Kidney (tissue), 14 donors: ENCODE measurements around the gene SCN2B. TPM values are rescaled to one million over a fixed set of nuclear protein-coding genes. Genes with fewer than 3 reads are reported as not detected.

ENCODE experiments used
- DNase-seq, 5 donors: peaks; one replicate each; pipeline ENCODE4 v3.0.0-alpha.2; 2013 to 2020
- FAIRE-seq: peaks from 2 replicates; lab custom pipeline; 2012; peaks lifted over from hg19 to GRCh38; lab: Jason Lieb, UNC
- H3K27ac ChIP-seq, 2 donors: one replicate each; pipeline ENCODE4 v1.7.0; 2013; ENCODE audit warnings: low read depth in 2 of 2, low read length in 2 of 2, inconsistent platforms in 1 of 2
- H3K27me3 ChIP-seq: one replicate; pipeline ENCODE4 v1.7.1; 2013; ENCODE audit warnings: low read length, inconsistent platforms; ENCODE audit not compliant: control insufficient read depth, insufficient read depth
- H3K36me3 ChIP-seq, 3 donors: one replicate each; pipeline versions ENCODE4 v1.7.0 to v1.7.1; 2013; ENCODE audit warnings: low read length in 3 of 3, control low read depth in 1 of 3, inconsistent platforms in 1 of 3; ENCODE audit not compliant: insufficient read depth in 3 of 3, control insufficient read depth in 2 of 3
- H3K4me1 ChIP-seq, 3 donors: one replicate each; pipeline versions ENCODE4 v1.7.0 to v1.7.1; 2013; ENCODE audit warnings: low read length in 3 of 3, inconsistent platforms in 1 of 3, low read depth in 1 of 3; ENCODE audit not compliant: control insufficient read depth in 2 of 3, insufficient read depth in 2 of 3
- H3K4me3 ChIP-seq, 3 donors: one replicate each; pipeline versions ENCODE4 v1.7.0 to v1.8.1; 2013; ENCODE audit warnings: low read length in 3 of 3, control low read depth in 1 of 3, inconsistent platforms in 1 of 3
- H3K9ac ChIP-seq, 3 donors: one replicate each; pipeline versions ENCODE4 v1.7.0 to v1.7.1; 2013; ENCODE audit warnings: low read length in 3 of 3, control low read depth in 1 of 3, inconsistent platforms in 1 of 3
- H3K9me3 ChIP-seq, 3 donors: one replicate each; pipeline versions ENCODE4 v1.7.0 to v1.7.1; 2013; ENCODE audit warnings: low read length in 3 of 3, control low read depth in 1 of 3, inconsistent platforms in 1 of 3; ENCODE audit not compliant: control insufficient read depth in 2 of 3, insufficient read depth in 1 of 3
- CTCF ChIP-seq: IDR thresholded peaks from 3 replicates; pipeline ENCODE4 v1.5.1; 2012; ENCODE audit warnings: mild to moderate bottlenecking, moderate library complexity, borderline replicate concordance; ENCODE audit not compliant: insufficient read depth; ENCODE audit errors: extremely low read depth
- intact Hi-C: fragments of 100-400 bp; cut with DNase I; formaldehyde crosslinking; loops from one replicate; pipeline ENCODE4 v1.11.1; 2022
- polyA plus RNA-seq: library from polyadenylated mRNA; stranded (reverse); fragments of 350-450 nt; fragmentation: Illumina TruSeq; extraction: RNeasy Lipid Tissue Mini Kit (QIAGEN cat#74804); gene quantifications from one replicate; pipeline ENCODE4 v1.2.3, GENCODE V29; 2014; ENCODE audit warnings: low read depth, low replicate concordance; ENCODE audit not compliant: insufficient read depth
- total RNA-seq: library from RNA; stranded (reverse); fragmentation: NEBNext Ultra II Directional; extraction: Animal tissue kit (Norgen Biotek cat#: 25700); gene quantifications from one replicate; pipeline ENCODE4 v1.2.1, GENCODE V29; 2021
- donor health status: control.
- donor health status: control.
- donor health status: control.
- donor health status: control.
- donor health status: control.
- donor health status: DM: yes; HTN: yes; CAD: no.
- donor health status: Normal renal cell carcinoma (clear cell type).

SCN2B gene
- total and polyA plus RNA-seq, 2 donors from 2014 or later: 0.25 to 0.54 TPM

DNA sequence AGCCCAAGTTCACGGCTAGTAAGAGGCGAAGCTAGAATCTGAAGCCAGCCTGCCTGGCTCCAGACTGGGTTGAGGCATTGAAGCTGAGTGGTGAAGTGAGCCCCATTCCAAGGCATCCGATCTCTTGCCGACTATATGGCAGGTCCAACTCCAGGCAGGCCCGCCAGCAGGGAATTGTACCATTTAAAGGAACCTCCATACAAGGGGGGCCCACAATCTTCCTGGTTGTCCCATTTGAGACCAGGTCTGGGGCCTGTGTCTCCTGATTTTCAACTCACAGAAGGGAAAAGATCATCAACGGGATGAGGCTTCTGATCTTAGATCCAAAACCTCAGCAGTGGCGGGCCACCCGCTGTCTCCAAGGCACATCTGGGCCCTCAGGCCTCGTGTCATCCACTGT lies 4.1 kb downstream of the SCN2B start:
- no peak overlapping the region for H3K9ac ChIP-seq
- no peak overlapping the region for H3K27ac ChIP-seq
- H3K27me3 ChIP-seq: no peaks in the 10 kb centered on the region
- no peak for TF ChIP-seq CTCF
- H3K4me1 ChIP-seq: no peaks in the 10 kb centered on the region
- FAIRE-seq (no peak), DNase-seq (no peak)
- intact Hi-C loops: no loop called here
- no peak overlapping the region for H3K4me3 ChIP-seq
- H3K36me3 ChIP-seq: no peaks in the 10 kb centered on the region
- no peaks in the 10 kb centered on the region for H3K9me3 ChIP-seq

DNA sequence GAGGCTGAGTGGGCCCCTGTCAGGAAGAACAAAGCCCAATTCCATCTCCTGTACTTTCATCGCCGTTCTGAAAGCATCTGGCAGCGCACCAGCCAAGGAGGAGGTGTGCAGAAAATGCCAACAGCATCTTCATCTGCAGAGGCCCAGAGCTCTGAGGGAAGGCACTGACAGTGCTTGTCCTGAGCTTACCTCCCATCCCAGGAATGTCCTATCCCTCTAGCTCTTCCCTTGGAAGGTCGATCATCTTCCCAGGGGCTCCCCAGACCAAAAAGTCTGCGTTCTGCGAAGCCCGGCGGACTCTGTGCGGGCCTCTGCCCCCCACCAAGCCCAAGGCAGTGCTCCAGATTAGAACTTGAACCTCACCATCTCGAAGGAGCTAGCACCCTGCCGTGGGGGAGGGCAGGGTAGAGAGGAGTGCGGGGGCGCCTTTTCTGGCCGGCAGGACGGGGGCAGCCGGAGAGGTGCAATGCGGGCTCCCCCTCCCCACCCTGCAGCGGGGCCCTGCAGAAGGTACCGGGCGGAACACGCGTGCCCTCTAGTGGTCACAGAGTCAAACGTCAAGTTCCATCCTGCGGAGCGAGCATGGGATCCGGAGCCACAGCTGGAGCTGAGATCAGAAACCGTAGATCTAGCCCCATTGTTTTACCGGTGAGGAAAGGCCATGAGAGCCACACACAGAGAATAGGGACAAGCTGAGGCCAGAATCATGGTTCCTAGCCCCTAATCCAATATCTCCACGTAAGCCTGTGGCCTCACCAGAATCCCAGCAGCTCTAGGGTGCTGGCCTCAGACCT lies 5.0 kb downstream of the SCN2B start:
- H3K4me1 ChIP-seq: no peaks in the 10 kb centered on the region
- H3K27me3 ChIP-seq: no peaks in the 10 kb centered on the region
- no peak overlapping the region for H3K27ac ChIP-seq
- FAIRE-seq (no peak), DNase-seq (peak; percentile 75 to 88 (median 86))
- no peaks in the 10 kb centered on the region for H3K36me3 ChIP-seq
- no peak overlapping the region for H3K9ac ChIP-seq
- H3K4me3 ChIP-seq: no peak overlapping the region
- H3K9me3 ChIP-seq: no peaks in the 10 kb centered on the region
- peak; percentile 90 for TF ChIP-seq CTCF
- intact Hi-C loops: no loop called here

DNA sequence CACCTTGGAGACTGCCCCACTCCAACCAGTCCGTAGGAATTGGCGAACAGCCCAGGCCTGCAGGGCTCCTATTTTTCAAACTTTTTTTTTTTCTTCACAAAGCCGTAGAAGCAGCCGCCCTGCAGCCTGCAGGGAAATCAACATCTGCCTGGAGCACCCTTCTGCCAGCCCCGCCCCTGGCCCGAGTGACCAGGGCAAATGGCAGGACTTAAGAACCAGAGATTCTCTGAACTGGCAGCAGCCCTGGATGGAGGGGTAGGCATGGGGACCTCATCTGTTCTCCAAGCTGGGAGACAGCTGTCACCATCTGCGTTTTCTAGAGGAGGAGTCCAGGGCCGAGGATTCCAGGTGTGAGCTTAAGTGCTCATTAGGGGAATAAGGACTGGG lies 5.6 kb downstream of the SCN2B start:
- Histone ChIP-seq H3K9ac (no peak overlapping the region), H3K27me3 (no peaks in the 10 kb centered on the region), H3K4me3 (no peak overlapping the region), H3K9me3 (no peaks in the 10 kb centered on the region), H3K27ac (no peak overlapping the region), H3K36me3 (no peaks in the 10 kb centered on the region), H3K4me1 (no peaks in the 10 kb centered on the region)
- intact Hi-C loops: no loop called here
- no peak for TF ChIP-seq CTCF
- FAIRE-seq (no peak), DNase-seq (no peak)
